Keratinocyte (primary cell): ENCODE results near the gene KICS2. TPM values are rescaled to one million over a fixed set of nuclear protein-coding genes. Genes with fewer than 3 reads are reported as not detected.

Experiments
- DNase-seq: peaks from one replicate; pipeline ENCODE4 v3.0.0-alpha.2; 2011; ENCODE audit warnings: low read depth, missing footprints, low spot score
- FAIRE-seq: peaks from 2 replicates; lab custom pipeline; 2011; peaks lifted over from hg19 to GRCh38; lab: Jason Lieb, UNC
- H2AFZ ChIP-seq: 2 replicates; pipeline ENCODE4 v1.6.0; 2012; ENCODE audit warnings: low read length, control low read depth, inconsistent platforms; ENCODE audit not compliant: control insufficient read depth
- H3K27ac ChIP-seq: 2 replicates; pipeline ENCODE4 v1.5.1; 2011; ENCODE audit warnings: low read length; ENCODE audit not compliant: control insufficient read depth, insufficient read depth
- H3K27me3 ChIP-seq: 3 replicates; pipeline ENCODE4 v1.6.0; 2011; ENCODE audit warnings: low read length; ENCODE audit not compliant: control insufficient read depth, insufficient read depth; ENCODE audit errors: extremely low read depth
- H3K36me3 ChIP-seq, 2 experiments: 2 replicates in 1 of 2; 3 replicates in 1 of 2; pipeline ENCODE4 v1.5.1; 2011; ENCODE audit warnings: low read length in 2 of 2, mild to moderate bottlenecking in 1 of 2; ENCODE audit not compliant: control insufficient read depth in 2 of 2, insufficient read depth in 2 of 2; ENCODE audit errors: extremely low read depth in 1 of 2
- H3K4me1 ChIP-seq: 3 replicates; pipeline ENCODE4 v1.5.1; 2011; ENCODE audit warnings: low read length; ENCODE audit not compliant: control insufficient read depth, insufficient read depth; ENCODE audit errors: extremely low read depth
- H3K4me2 ChIP-seq: 3 replicates; pipeline ENCODE4 v1.6.0; 2011; ENCODE audit warnings: low read depth, low read length; ENCODE audit not compliant: control insufficient read depth, insufficient read depth; ENCODE audit errors: extremely low read depth
- H3K4me3 ChIP-seq, 3 experiments: fragments of 200-600 bp in 1 of 3; sonication (generic) in 1 of 3; 2 replicates in 2 of 3; 3 replicates in 1 of 3; pipeline ENCODE4 v1.5.1; 2011 to 2016; ENCODE audit warnings: low read length in 3 of 3, mild to moderate bottlenecking in 3 of 3, control low read depth in 2 of 3, inconsistent platforms in 1 of 3, low read depth in 1 of 3, mixed read lengths in 1 of 3, mixed run types in 1 of 3, moderate library complexity in 1 of 3; ENCODE audit not compliant: control insufficient read depth in 2 of 3, insufficient read depth in 2 of 3; ENCODE audit errors: extremely low read depth in 1 of 3
- H3K79me2 ChIP-seq: 2 replicates; pipeline ENCODE4 v1.6.0; 2012; ENCODE audit warnings: low read length; ENCODE audit not compliant: control insufficient read depth, insufficient read depth
- H3K9ac ChIP-seq: 3 replicates; pipeline ENCODE4 v1.6.0; 2011; ENCODE audit warnings: low read length; ENCODE audit not compliant: control insufficient read depth, insufficient read depth; ENCODE audit errors: extremely low read depth
- H3K9me1 ChIP-seq: 3 replicates; pipeline ENCODE4 v1.6.0; 2011; ENCODE audit warnings: low read length; ENCODE audit not compliant: control insufficient read depth, insufficient read depth; ENCODE audit errors: extremely low read depth
- H3K9me3 ChIP-seq: 2 replicates; pipeline ENCODE4 v1.5.1; 2012; ENCODE audit warnings: low read depth, low read length; ENCODE audit not compliant: control insufficient read depth
- H4K20me1 ChIP-seq: 3 replicates; pipeline ENCODE4 v1.6.0; 2011; ENCODE audit warnings: low read length; ENCODE audit not compliant: control insufficient read depth, insufficient read depth; ENCODE audit errors: extremely low read depth
- EZH2 ChIP-seq: IDR thresholded peaks from one replicate; pipeline ENCODE4 v1.6.1; 2012; ENCODE audit warnings: inconsistent platforms, mild to moderate bottlenecking, low read length, moderate library complexity
- dilution Hi-C: fragments of 300-500 bp; cut with MboI; formaldehyde crosslinking; loops from one replicate; pipeline ENCODE4 v1.7.0; 2020; ENCODE audit warnings: low sequenced_read_pairs; ENCODE audit not compliant: extremely low pct_ligation_motif_present
- polyA plus RNA-seq, 5 experiments: library from polyadenylated mRNA; depleted of rRNA in 3 of 5; stranded (reverse) in 3 of 5; stranded (forward) in 1 of 5; unstranded in 1 of 5; fragments of >200 nt; gene quantifications; 1 replicate in 1 of 5; 2 replicates in 3 of 5; 3 replicates in 1 of 5; pipeline versions ENCODE4 v1.2.1 to v1.2.3, GENCODE V29; 2011 to 2012; ENCODE audit warnings: missing spikeins in 2 of 5, low read depth in 1 of 5, low replicate concordance in 1 of 5
- TF ChIP-seq, protein P1 (sequence below), 3 experiments: IDR thresholded peaks in 1 of 3; conservative IDR thresholded peaks in 1 of 3; optimal IDR thresholded peaks in 1 of 3; 2 replicates in 2 of 3; 3 replicates in 1 of 3; pipeline versions ENCODE3 to v1.5.1; 2011; ENCODE audit warnings: low read length in 3 of 3, mild to moderate bottlenecking in 3 of 3, moderate library complexity in 2 of 3, control low read depth in 1 of 3, inconsistent platforms in 1 of 3; ENCODE audit not compliant: insufficient read depth in 2 of 3; ENCODE audit errors: extremely low read depth in 1 of 3

Gene KICS2
- polyA plus RNA-seq, 1 donor (not counting 4 experiments of a cell fraction or from before 2014, with no cell fraction given) = 6.2 TPM

GRCh38 chr12:64252681-64253080 is 30.6 kb upstream of the KICS2 start:
- H3K4me3 ChIP-seq = no peak overlapping the region
- H3K9me1 ChIP-seq = no peaks in the 10 kb centered on the region
- H3K4me1 ChIP-seq = no peaks in the 10 kb centered on the region
- H3K79me2 ChIP-seq = no peaks in the 10 kb centered on the region
- H3K27me3 ChIP-seq = no peaks in the 10 kb centered on the region
- H3K9me3 ChIP-seq = no peaks in the 10 kb centered on the region
- no peak overlapping the region for H2AFZ ChIP-seq
- no peak overlapping the region for H3K27ac ChIP-seq
- FAIRE-seq (no peak), DNase-seq (no peak)
- no peaks in the 10 kb centered on the region for H4K20me1 ChIP-seq
- TF ChIP-seq EZH2 = no peak
- TF ChIP-seq, protein P1, sequence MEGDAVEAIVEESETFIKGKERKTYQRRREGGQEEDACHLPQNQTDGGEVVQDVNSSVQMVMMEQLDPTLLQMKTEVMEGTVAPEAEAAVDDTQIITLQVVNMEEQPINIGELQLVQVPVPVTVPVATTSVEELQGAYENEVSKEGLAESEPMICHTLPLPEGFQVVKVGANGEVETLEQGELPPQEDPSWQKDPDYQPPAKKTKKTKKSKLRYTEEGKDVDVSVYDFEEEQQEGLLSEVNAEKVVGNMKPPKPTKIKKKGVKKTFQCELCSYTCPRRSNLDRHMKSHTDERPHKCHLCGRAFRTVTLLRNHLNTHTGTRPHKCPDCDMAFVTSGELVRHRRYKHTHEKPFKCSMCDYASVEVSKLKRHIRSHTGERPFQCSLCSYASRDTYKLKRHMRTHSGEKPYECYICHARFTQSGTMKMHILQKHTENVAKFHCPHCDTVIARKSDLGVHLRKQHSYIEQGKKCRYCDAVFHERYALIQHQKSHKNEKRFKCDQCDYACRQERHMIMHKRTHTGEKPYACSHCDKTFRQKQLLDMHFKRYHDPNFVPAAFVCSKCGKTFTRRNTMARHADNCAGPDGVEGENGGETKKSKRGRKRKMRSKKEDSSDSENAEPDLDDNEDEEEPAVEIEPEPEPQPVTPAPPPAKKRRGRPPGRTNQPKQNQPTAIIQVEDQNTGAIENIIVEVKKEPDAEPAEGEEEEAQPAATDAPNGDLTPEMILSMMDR (optimal IDR thresholded peaks at IDR 0.05 in 1 of 3, IDR thresholded peaks at IDR 0.05 in 1 of 3, conservative IDR thresholded peaks at IDR 0.05 in 1 of 3; ENCODE audit: extremely low read depth in 1 of 3, insufficient read depth in 2 of 3, low read length in 3 of 3) = no peak
- H3K36me3 ChIP-seq = no peaks in the 10 kb centered on the region
- no peak overlapping the region for H3K4me2 ChIP-seq
- dilution Hi-C loops = loop anchor here (25.0 kb wide), 1 partner anchor 415 kb away; the partner anchor contains the start of gene SRGAP1
- no peak overlapping the region for H3K9ac ChIP-seq

- dilution Hi-C loops = no loop called here
- H3K27ac ChIP-seq = no peak overlapping the region
These were observed 21.7 kb upstream of the KICS2 start for GRCh38 chr12:64243809-64244208.

More at GRCh38 chr12:64243809-64244208, 21.7 kb upstream of the KICS2 start:
- H3K4me2 ChIP-seq = no peak overlapping the region
- H4K20me1 ChIP-seq = no peaks in the 10 kb centered on the region
- no peaks in the 10 kb centered on the region for H3K4me1 ChIP-seq
- DNase-seq = no peak
- H3K9ac ChIP-seq = no peak overlapping the region
- no peaks in the 10 kb centered on the region for H3K9me3 ChIP-seq
- no peaks in the 10 kb centered on the region for H3K36me3 ChIP-seq
- no peak overlapping the region for H3K4me3 ChIP-seq
- no peak for FAIRE-seq
- no peak for TF ChIP-seq EZH2
- TF ChIP-seq, protein P1 (optimal IDR thresholded peaks at IDR 0.05 in 1 of 3, IDR thresholded peaks at IDR 0.05 in 1 of 3, conservative IDR thresholded peaks at IDR 0.05 in 1 of 3; ENCODE audit: extremely low read depth in 1 of 3, insufficient read depth in 2 of 3, low read length in 3 of 3) = no peak
- no peaks in the 10 kb centered on the region for H3K79me2 ChIP-seq
- H3K27me3 ChIP-seq = no peaks in the 10 kb centered on the region
- H3K9me1 ChIP-seq = no peaks in the 10 kb centered on the region
- H2AFZ ChIP-seq = no peak overlapping the region
